Activated CD8-positive, alpha-beta memory T cell treated with anti-CD3 and anti-CD28 coated beads, Interleukin-2, amount 50 U/mL, for 48 hours (primary cell): ENCODE data around the gene SH2D3A.

ENCODE experiments used
- DNase-seq: peaks from one replicate; pipeline ENCODE4 v3.0.0-alpha.2; 2020

SH2D3A gene

DNA sequence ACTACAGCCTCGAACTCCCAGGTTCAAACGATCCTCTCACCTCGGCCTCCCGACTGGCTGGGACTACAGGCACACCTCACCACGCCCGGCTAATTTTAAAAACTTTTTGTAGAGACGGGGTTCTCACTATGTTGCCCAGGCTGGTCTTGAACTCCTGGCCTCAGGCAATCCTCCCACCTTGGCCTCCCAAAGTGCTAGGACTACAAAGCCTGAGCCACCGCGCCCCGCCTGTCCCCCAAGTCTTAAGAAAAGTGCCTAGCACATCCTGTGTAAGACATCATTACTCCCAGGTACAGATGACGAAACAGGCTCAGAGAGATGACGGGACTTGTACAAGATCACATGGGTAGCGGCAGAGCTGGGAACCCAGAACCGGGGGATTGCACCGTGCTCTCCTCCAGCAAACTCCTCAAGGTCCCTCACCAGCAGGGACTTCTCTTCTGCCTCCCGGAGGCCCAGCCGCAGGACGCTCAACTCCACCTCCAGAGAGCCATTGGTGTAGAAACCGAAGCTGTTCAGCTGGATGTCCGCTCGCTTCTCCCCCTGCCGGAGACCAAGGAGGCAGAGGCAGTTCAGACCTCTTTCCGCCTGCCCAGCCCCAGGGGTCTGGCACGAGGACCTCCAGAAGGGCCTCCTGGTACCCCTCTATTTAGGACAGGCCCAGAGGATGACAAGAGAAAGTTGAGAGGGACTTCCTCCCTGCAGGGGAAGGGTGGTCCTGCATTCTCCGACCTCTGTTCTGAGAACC lies 30.9 kb downstream of the SH2D3A start:
- peak; percentile 83 for DNase-seq

DNA sequence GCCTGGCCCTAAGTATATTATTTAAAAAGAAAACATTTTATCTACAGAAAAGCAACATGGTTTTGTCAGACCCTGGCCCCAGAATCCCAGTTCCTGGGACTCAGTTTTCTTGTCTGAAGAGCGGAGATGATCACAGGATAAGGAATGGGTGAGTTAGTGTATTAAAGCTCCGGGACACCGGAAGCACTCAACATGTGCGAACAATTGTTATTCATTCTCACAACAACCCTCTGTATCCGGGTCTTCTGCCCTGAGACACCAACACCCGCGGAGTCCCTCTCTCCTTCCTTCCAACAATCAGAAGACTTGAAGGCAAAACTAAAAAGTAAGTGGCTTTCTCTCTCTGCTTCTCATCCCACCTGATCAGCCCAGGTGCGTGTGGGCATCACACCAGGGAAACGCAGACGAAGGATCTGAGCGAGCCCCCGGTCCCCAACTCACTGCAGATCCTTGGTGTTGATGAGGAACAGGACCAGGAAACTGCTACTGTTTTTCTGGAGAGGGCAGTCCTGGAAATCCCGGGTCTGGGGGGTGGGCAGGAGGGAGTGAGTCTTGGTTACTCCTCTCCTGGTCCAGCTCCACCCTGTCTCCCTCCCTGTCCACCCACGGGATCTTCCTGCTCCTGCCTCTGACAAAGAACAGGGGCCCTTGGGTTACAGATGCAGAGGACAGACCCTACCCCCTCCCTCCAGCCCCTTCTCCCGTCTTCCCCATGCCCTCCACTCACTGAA lies 31.9 kb downstream of the SH2D3A start:
- no peak for DNase-seq

DNA sequence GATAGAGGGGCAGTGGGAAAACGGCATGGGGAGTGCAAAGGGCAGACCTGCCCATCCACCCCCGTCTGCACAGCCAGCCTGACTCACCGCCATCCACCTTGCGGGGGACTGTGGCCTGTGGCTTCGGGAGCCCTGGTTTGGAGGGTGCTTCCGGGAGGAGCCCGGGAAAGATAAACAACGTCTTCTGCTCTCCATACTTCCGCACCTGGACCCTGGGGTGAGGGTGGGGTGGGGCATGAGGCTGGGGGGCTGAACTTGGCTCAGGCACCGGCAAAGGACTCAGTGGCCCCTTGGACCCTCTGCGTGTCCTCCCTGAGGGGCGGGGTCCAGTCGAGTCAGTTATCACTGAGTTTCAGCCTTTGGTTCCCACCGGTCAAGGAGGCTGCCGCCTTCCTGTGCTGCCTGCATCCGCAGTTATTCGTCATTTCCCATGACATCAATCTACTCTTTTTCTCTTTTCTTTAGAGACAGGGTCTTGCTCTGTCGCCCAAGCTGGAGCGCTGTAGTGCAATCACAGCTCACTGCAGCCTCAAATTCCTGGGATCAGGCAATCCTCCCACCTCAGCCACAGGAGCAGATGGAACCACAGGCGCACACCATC lies 33.0 kb downstream of the SH2D3A start:
- DNase-seq: no peak

DNA sequence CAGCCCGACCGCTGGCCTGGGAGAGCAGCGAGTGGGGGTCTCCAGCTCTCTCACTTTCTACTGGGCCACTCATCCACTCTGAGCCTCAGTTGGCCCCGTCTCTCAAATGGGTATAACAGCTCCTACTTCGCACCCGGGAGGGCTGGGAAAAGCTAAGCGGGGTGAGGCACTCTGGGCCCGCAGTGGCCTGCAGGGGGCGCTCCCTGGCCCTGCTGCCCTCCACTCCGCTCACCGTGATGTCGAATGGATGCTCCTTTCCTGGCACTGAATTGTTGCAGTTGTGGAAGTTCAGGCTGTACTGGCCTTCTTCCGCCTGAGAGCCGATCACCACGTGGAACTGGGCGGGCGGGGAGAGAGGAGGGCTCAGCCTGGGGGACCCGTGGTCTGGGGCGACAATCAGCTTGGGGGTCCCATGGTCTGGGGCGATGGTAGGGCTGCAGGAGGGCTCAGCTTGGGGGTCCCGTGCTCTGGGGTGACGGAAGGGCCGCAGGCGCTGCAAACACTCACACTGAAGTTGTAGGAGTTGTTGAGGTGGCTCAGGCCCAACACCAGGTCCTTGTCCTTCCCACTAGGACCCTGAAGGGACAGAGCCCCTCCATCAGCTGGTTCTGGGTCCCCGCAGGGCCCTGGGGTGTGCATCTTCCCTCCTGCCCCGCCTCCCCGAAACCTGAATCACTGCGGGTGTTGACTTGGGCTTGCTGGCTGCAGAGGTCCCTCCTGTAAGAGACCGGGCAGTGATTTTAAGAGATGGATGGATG lies 33.7 kb downstream of the SH2D3A start:
- DNase-seq: no peak

DNA sequence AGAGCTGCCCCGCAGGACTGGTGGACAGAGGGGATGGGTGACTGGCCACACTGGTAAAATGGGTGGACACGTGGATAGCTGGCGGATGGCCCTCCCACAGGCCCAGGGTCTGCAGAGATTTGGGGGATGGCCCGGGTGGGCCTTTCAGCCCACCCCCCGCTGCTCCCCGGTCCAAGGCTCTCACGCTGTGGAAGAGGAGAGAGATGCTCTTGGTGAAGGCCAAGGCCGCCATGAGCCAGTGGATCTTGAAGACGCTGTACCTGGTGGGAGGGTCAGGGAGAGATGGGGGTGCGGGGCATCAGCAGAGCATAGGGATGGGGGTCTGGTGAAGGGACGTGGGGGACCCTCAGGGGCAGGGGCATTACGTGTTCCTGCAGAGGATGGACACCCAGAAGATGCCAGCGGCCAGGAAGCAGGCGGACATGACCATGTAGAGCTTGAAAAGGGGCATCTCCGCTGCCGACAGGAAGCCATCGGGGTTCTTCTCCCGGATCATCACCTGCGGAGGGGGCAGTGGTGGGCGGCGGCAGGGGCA lies 34.4 kb downstream of the SH2D3A start:
- no peak for DNase-seq

DNA sequence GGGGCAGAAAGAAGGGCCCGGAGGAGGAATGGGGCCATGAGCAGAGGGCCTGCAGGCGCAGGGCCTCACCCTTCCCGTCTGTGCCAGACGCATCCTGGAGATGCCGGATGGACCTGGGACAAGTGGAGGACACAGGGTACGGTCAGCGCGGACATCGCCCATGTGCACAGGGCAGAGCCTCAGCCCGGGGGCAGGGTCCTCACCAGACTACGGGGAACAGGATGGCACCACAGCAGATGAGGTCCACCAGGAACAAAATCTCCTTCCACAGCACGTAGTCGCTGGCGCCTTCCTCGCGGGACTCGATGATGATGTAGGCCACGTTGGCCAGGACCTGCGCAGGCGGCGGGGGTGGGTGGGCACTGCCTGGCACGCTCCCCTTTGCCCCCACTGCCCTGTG lies 35.4 kb downstream of the SH2D3A start:
- no peak for DNase-seq

DNA sequence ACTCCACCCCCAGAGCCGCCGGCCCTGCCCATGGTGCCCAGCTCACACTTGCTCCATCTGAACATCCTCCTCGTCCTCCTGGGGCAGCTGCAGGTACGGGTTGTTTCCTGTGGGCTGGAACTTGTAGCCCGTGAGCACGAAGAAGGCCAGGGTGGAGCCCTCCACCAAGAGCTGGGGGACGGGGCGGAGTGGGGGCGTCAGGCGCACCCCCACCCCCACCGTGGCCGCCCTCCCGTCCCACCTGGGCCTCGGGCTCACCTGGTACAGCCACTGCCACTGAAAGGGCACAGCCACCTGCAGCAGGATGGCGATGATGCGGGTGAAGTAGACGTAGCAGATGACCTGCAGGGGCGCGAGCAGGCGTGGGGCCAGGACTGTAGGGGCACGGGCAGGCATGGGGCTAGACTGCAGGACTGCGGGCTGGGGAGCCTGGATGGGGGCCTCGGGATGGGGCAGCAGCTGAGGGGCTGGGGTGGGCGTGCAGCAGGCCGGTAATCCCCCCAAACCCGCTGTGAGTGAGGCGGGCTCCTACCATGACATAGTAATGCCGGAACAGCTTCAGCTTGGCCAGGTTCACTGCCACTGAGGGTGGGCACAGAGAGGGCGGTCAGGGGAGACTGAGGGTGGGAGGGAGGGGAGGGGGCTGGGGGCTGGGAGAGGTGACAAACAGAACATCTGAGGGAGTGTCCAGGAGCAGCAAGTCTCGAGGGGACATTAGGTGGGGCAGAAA lies 36.1 kb downstream of the SH2D3A start:
- DNase-seq: no peak

DNA sequence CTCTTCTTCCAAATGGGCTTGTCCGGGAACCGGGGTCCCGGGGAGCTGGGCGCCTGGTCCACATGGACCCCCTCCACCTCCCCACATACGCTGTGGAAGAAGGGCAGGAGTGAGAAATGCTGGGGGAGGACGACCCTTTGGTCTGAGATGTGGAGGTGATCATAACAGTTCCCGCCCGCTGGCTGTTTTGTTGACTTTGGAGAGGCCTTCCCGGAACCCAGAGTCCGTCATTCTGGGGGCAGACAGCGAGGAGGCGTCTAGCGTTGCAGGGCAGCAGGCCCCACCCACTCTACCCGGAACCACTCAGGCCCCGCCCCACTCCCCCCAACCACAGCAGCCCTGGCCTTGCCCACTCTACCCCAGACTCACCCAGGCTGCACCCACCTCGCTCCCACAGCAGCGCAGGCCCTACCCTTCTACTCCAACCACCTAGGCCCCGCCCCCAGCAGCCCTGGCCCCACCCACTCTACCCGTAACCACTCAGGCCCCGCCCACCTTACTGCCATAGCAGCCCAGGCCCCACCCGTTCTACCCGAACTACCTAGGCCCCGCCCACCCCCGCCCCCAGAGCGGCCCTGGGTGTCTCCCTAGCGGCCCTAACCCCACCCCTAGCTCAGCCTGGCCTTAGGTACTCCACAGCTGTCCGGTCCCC lies 37.0 kb downstream of the SH2D3A start:
- DNase-seq: peak; percentile 70

DNA sequence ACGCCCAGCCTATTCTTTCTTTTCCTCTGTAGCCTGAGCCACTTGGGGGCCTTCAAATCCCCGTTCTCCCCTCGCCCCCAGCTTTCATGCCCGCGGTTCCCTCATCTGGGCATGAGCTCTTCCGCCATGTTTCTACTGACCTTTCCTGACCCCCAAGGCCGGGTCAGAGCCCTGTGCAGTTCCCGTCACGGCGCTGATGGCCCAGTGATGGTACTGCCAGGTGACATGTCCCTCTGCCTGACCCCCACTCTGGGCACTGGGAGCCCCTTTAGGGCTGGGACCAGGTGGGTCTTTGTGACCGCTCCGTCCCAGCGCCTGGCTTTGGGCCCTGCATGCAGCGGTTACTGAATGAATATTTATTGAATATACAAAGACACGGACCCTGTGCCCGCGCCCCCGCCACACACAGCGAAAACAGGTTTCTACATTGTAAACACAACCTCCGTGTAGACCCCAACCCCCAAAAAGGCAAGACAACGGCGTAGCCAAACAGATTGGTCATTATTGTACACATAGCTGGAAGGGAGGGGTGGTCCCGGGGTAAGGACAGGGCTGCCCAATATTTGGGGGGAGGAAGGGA lies 37.6 kb downstream of the SH2D3A start:
- no peak for DNase-seq

DNA sequence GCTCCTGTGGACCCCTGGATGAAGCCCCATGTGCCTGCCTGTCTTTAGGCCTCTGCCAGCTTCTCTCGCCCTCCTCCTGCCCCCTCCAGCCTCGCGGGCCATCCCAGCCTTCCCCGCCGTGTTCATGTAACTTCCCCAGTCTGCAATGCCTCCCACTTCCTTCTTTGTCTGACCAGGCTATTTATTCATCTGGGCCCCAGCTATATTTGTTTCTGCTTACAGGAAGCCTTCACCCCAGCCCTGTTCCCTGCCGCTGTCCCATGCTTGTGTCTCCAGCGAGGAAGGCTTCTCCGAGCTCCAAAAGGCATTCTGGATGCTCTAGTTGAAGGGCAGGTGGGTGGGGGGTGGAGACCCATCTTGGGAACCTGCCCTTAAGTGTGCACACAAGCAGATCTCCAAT lies 38.9 kb downstream of the SH2D3A start:
- DNase-seq: no peak

DNA sequence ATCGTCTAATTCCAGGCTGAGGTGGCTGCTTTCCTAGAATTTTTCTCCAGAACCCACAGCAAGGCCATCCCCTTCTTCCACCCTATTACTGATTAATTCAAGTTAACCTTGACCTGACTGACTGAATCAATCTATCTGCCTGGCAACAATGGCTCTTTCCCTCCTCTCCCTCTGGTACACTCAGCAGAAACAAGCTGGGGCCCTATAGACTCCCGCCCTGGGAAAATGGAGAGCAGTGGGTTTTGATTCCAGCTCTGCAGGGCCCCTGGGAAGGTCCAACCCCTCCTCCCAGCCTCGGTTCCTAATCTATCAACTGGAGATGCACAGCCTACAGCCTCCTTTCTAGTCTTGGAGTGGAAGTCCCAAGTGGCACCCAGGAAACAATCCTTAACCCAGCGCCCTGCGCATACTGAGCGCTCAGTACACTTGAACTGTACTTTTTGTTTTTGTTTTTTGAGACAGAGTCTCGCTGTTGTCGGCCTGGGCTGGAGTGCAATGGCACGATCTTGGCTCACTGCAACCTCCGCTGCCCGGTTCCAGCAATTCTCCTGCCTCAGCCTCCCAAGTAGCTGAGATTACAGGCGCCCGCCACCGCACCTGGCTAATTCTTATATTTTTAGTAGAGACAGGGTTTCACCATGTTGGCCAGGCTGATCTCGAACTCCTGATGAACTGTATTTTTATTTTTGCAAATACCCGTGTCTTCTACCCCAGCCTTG lies 41.6 kb downstream of the SH2D3A start:
- no peak for DNase-seq

DNA sequence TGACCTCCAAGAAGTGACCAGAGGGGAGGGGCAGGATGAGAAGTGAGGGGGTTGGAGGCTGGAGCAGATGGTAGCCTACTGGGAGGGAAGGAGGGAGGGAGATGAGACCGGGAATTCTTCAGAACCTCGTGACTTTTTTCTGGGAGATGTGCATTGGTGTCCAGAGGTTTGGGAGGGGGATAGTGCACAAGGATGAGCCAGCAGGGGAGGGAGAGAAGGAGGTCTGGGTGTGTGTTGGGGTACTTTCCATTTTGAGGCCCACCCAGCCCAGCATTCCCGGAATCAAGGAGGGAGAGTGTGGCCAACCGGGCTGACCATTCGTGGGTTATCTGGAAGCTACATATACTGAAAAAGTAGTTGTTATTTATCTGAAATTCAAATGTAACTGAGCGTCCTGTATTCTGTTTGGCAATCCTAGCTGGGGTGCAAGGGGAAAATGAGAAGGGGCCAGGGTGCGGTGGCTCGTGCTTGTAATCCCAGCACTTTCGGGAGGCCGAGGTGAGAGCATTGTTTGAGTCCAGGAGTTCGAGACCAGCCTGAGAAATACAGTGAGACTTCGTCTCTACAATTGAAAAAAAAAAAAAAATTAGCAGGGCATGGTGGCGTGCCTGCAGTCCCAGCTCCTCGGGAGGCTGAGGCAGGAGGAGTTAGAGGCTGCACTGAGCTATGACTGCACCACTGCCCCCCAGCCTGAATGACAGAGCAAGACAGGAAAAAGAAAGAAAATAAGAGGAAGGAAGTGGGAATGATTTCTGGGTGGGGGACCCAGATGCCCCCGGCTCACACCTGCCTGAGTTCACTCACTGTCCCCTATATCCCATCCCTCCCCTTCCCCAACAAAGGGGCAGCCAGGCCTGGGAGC lies 42.4 kb downstream of the SH2D3A start:
- no peak for DNase-seq

DNA sequence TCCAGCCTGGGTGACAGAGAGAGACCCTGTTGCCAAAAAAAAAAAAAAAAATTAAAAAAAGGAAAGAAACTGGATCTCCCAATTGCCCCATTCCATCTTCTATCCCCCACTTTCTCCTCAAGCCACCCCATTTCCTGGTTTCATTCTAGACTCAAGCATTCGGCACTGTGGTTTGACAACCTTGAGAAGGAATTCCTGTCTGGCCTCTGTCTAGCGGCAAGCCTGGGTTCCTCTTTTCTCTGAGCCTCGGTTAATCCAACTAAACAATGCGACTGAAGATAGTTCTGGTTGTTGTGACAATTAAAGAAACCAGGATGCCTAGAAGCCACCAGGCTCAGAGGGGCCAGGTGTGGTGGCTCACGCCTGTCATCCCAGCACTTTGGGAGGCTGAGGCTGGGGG lies 43.5 kb downstream of the SH2D3A start:
- no peak for DNase-seq

DNA sequence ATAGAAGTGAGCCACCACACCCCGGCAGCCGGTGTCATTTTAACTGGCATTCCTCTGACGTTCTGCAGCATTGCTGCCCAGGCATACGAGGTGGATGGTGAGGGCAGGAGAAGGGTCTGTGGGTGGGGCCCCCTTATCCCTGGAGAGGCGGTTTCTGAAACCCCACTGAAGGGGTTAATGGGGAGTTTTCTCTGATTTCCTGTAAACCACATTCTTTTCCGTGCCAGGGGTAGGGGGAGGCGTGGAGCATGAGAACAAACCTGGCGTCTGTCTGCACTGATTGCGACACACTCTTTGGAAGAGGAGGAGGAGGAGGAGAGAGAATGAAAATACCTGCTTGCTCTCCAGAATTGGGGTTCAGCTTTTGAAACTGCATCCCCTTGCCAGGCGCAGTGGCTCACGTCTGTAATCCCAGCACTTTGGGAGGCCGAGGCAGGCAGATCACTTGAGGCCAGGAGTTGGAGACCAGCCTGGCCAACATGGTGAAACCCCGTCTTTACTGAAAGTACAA lies 44.1 kb downstream of the SH2D3A start:
- DNase-seq: no peak

DNA sequence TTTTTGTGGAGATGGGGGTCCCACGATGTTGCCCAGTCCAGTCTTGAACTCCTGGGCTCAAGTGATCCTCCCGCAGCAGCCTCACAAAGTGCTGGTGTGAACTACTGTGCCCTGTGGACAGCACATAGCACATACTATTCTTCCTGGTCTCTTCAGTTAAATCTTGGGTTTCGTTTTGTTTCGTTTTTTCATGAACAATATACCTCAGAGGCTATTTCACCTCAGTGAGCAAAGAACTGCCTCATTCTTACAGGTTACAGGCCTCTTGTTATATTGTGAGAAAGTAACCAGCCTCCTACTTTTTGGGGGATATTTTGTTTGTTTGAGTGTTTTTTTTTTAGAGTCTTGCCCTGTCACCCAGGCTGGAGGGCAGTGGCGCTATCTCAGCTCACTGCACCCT lies 45.5 kb downstream of the SH2D3A start:
- no peak for DNase-seq

DNA sequence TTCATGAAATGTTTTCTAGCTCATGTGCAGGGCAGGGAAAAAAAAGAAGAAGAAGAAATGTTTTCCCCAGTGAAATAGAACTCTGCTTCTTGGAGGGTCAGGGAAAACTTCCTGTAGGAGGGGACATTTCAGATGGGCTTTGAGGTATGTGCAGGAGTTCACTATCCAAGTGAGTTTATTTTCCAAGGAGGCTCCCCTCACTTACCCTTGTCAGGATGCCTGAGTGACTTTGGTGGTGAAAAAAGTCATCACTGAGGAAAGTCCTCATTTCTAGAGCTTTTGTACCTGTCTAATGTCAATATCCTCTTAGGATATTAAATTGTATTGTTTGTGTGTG lies 46.1 kb downstream of the SH2D3A start:
- no peak for DNase-seq

DNA sequence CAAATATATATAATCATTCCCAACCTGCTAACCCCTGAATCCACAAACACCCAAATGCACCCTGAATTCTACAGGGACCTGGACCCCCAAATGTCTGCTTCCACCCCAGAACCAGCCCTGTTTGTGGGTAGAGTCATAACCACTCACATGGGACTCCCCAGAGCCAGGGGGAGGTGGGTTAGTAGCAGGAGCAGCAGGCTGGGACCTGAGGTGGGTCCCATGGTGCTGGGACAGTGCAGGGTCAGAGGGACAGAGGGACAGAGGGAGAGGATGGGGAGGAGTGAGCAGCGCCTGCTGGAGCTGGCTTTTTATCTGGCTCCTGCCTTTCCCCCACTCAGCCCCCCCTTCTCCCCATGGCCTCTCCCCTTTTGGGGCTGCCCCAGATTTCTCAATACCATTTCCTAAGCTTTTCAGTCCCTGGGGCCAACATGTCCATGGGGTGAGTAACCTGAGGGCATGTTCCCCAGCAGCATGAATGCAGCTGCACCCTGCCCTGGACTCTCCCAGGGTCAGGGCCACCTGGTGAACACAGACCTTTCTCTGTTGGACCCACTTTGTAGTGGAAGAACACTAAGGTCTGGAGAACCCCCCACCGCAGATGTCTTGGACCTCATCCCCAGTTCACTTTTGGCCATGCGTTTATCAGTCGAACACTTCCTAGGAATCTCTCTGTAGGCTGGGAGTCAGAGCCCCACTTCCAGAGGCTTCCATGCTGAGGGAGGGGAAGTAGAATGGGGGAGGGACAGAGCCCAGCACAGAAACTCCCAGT lies 46.7 kb downstream of the SH2D3A start, which contains the start of gene C3:
C3 (minus strand) TSS at position 282 of the 769 bp plus-strand sequence; CDS start at position 221, 61 bp downstream.
- DNase-seq: no peak

DNA sequence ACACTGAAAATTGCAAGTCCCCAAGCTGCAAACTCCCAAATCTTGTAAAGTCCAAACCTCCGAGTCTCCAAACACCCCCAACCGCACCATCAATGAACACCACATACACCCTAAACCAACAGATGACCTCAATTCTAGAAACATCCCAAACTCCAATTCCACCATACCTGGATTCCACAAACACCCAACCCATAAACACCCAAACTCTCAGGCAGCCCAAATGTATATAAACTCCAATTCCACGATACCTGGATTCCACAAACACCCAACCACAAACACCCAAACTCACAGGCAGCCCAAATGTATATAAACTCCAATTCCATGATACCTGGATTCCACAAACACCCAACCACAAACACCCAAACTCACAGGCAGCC lies 47.3 kb downstream of the SH2D3A start:
- DNase-seq: no peak

DNA sequence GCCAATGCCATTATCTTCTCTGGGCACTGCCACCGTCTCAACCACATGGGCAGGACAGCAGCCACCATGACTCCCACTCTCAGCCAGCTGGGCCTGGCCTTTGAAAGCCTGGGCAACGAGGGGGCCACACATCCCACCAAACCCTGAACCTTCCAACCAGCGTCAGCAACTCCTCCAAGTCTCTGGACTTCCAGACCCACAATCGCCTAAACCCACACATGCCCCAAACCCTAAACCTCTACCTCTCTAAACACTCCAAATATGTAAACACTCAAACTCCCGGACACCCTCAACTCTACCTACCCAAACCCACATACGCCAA lies 47.7 kb downstream of the SH2D3A start:
- no peak for DNase-seq
